Stimulated activated CD8-positive, alpha-beta memory T cell treated with anti-CD3 and anti-CD28 coated beads, Interleukin-12 subunit alpha, Interleukin-12 subunit beta, amount 100 ng/mL, for 1 hour (primary cell): ENCODE results near the gene CRYGN.

ENCODE experiments used
- DNase-seq: peaks from one replicate; pipeline ENCODE4 v3.0.0-alpha.2; 2020; ENCODE audit warnings: low read depth

Gene CRYGN

GRCh38 chr7:151379534-151380198, 60.3 kb downstream of the CRYGN start:
- DNase-seq = no peak

- DNase-seq = no peak
Observed at GRCh38 chr7:151379193-151379520, 60.8 kb downstream of the CRYGN start.
